Activated CD8-positive, alpha-beta memory T cell treated with anti-CD3 and anti-CD28 coated beads, Interleukin-2, amount 50 U/mL, for 1 hour (primary cell): ENCODE results near the gene SBNO2.

Experiments
- DNase-seq: peaks from one replicate; pipeline ENCODE4 v3.0.0-alpha.2; 2020; ENCODE audit errors: extremely low read depth

The SBNO2 gene

GRCh38 chr19:1070931-1071791 is 102.9 kb downstream of the SBNO2 start:
- DNase-seq, result no peak

- no peak for DNase-seq
Observed at GRCh38 chr19:1070576-1070930, 103.5 kb downstream of the SBNO2 start.

- no peak for DNase-seq
Observed at GRCh38 chr19:1069009-1069779, 104.9 kb downstream of the SBNO2 start.

- no peak for DNase-seq
Observed at GRCh38 chr19:1068009-1069001, 105.8 kb downstream of the SBNO2 start.

GRCh38 chr19:1067341-1067957 is 106.6 kb downstream of the SBNO2 start:
- no peak for DNase-seq

- DNase-seq, result peak; percentile 63
Observed at GRCh38 chr19:1066748-1067340, 107.2 kb downstream of the SBNO2 start, which contains the start of gene ARHGAP45. TSS of gene ARHGAP45 (plus strand) at chr19:1067167. CDS start at chr19:1067406, 239 bp downstream.

- DNase-seq, result no peak
Observed at GRCh38 chr19:1066251-1066747, 107.8 kb downstream of the SBNO2 start.

- DNase-seq, result no peak
Observed at GRCh38 chr19:1065606-1066109, 108.4 kb downstream of the SBNO2 start.

GRCh38 chr19:1064661-1065605 is 109.1 kb downstream of the SBNO2 start:
- no peak for DNase-seq

GRCh38 chr19:1063909-1064660 is 110.0 kb downstream of the SBNO2 start:
- DNase-seq, result no peak

- DNase-seq, result no peak
Observed at GRCh38 chr19:1063030-1063908, 110.8 kb downstream of the SBNO2 start.

GRCh38 chr19:1062387-1063029 is 111.6 kb downstream of the SBNO2 start:
- DNase-seq, result no peak

GRCh38 chr19:1061987-1062386 is 112.1 kb downstream of the SBNO2 start:
- no peak for DNase-seq

- no peak for DNase-seq
Observed at GRCh38 chr19:1060689-1061088, 113.4 kb downstream of the SBNO2 start.

GRCh38 chr19:1058112-1058511 is 116.0 kb downstream of the SBNO2 start:
- no peak for DNase-seq
